Liver (tissue), 3 donors: ENCODE data around the gene POFUT2.
A peak's percentile ranks its signal among the peaks of the same experiment; 100 is the strongest.

ENCODE experiments used
- CTCF ChIP-seq: fragments of 150-350 bp; IDR thresholded peaks from 2 replicates; pipeline ENCODE4 v1.5.1; 2017; ENCODE audit warnings: improper control_type of control experiment, low read depth, low read length; ENCODE audit not compliant: missing input control
- GABPA ChIP-seq, 2 donors: IDR thresholded peaks in 1 of 2; conservative IDR thresholded peaks in 1 of 2; 2 replicates each; pipeline ENCODE4 v1.6.1; 2016; ENCODE audit warnings: antibody characterized with exemption in 2 of 2, mild to moderate bottlenecking in 1 of 2, moderate library complexity in 1 of 2
- HNF4G ChIP-seq: IDR thresholded peaks from 2 replicates; pipeline ENCODE4 v1.6.1; 2016; ENCODE audit warnings: antibody characterized with exemption
- MAX ChIP-seq: IDR thresholded peaks from 2 replicates; pipeline ENCODE4 v1.6.1; 2016; ENCODE audit warnings: antibody characterized with exemption
- RAD21 ChIP-seq, 2 donors: IDR thresholded peaks; 2 replicates each; pipeline ENCODE4 v1.6.1; 2016; ENCODE audit warnings: antibody characterized with exemption in 2 of 2, mild to moderate bottlenecking in 2 of 2
- REST ChIP-seq: IDR thresholded peaks from 2 replicates; pipeline ENCODE4 v1.6.1; 2016; ENCODE audit warnings: antibody characterized with exemption, mild to moderate bottlenecking
- YY1 ChIP-seq: IDR thresholded peaks from 2 replicates; pipeline ENCODE4 v1.6.1; 2016; ENCODE audit warnings: antibody characterized with exemption, mild to moderate bottlenecking
- donor health status: healthy.
- donor health status: healthy.

GRCh38 chr21:45262041-45262581, 25.6 kb downstream of the POFUT2 start:
- TF ChIP-seq CTCF (no peak), MAX (no peak), HNF4G (peak; percentile 80), REST (peak; percentile 53), YY1 (peak; percentile 70), GABPA (IDR thresholded peaks at IDR 0.05 in 1 of 2, conservative IDR thresholded peaks at IDR 0.05 in 1 of 2) (no peak), RAD21 (IDR thresholded peaks at IDR 0.05) (peak in 1 of 2 donors; percentile 14)
